GM21723 (cell line): ENCODE results near the gene PARP12.

Experiments
- ATAC-seq: cut with Tn5 transposase; IDR thresholded peaks from one replicate; pipeline ENCODE4 v1.9.1; 2021; ENCODE audit warnings: mild to moderate bottlenecking, moderate library complexity; ENCODE audit not compliant: unreplicated experiment

PARP12 gene

GRCh38 chr7:140015471-140015970, 47.2 kb downstream of the PARP12 start:
- no peak for ATAC-seq

- ATAC-seq = no peak
Measured at GRCh38 chr7:140014123-140014522, 48.6 kb downstream of the PARP12 start.

GRCh38 chr7:140013676-140014075, 49.1 kb downstream of the PARP12 start:
- no peak for ATAC-seq

GRCh38 chr7:140010194-140010895, 52.4 kb downstream of the PARP12 start:
- no peak for ATAC-seq

GRCh38 chr7:140009735-140010134, 53.0 kb downstream of the PARP12 start:
- no peak for ATAC-seq

- no peak for ATAC-seq
Measured at GRCh38 chr7:140008755-140009610, 53.8 kb downstream of the PARP12 start.

GRCh38 chr7:140007051-140007690, 55.6 kb downstream of the PARP12 start:
- no peak for ATAC-seq

- no peak for ATAC-seq
Measured at GRCh38 chr7:140006600-140006999, 56.2 kb downstream of the PARP12 start.

GRCh38 chr7:140005754-140006503, 56.8 kb downstream of the PARP12 start:
- ATAC-seq = no peak

- no peak for ATAC-seq
Measured at GRCh38 chr7:140005341-140005740, 57.4 kb downstream of the PARP12 start.

GRCh38 chr7:140004672-140005071, 58.1 kb downstream of the PARP12 start:
- ATAC-seq = no peak

GRCh38 chr7:140003913-140004382, 58.8 kb downstream of the PARP12 start:
- ATAC-seq = no peak

- no peak for ATAC-seq
Measured at GRCh38 chr7:140000666-140001268, 62.0 kb downstream of the PARP12 start.

- ATAC-seq = no peak
Measured at GRCh38 chr7:139999516-139999915, 63.2 kb downstream of the PARP12 start.

GRCh38 chr7:139998572-139998971, 64.2 kb downstream of the PARP12 start:
- no peak for ATAC-seq

- ATAC-seq = no peak
Measured at GRCh38 chr7:139995017-139995915, 67.5 kb downstream of the PARP12 start.

- no peak for ATAC-seq
Measured at GRCh38 chr7:139994356-139994755, 68.4 kb downstream of the PARP12 start.

- no peak for ATAC-seq
Measured at GRCh38 chr7:139993592-139993991, 69.2 kb downstream of the PARP12 start.

GRCh38 chr7:139993169-139993568, 69.6 kb downstream of the PARP12 start:
- ATAC-seq = no peak
